ENCODE results near the gene PIPOX. TPM values are rescaled to one million over a fixed set of nuclear protein-coding genes. Genes with fewer than 3 reads are reported as not detected.

Gene PIPOX
- total and polyA plus RNA-seq, 2 donors from 2014 or later, result 2.8 to 78.0 TPM

GRCh38 chr17:29093090-29093871 is 50.3 kb downstream of the PIPOX start:
- intact Hi-C loops (cut with DNase I), result no loop called here
- Histone ChIP-seq H3K27ac (ENCODE audit: low read depth in 2 of 2, low read length in 2 of 2) (no peak overlapping the region), H3K9me3 (ENCODE audit: control insufficient read depth in 2 of 3, insufficient read depth in 1 of 3, low read length in 3 of 3) (no peaks in the 10 kb centered on the region), H3K9ac (ENCODE audit: low read length in 3 of 3) (no peak overlapping the region), H3K4me3 (ENCODE audit: low read length in 3 of 3) (no peak overlapping the region), H3K36me3 (ENCODE audit: control insufficient read depth in 2 of 3, insufficient read depth in 3 of 3, low read length in 3 of 3) (peaks cover 0 to 84% (median 38%) of the 10 kb centered on the region in 3 donors), H3K4me1 (ENCODE audit: control insufficient read depth in 2 of 3, insufficient read depth in 2 of 3, low read depth in 1 of 3, low read length in 3 of 3) (no peaks in the 10 kb centered on the region), H3K27me3 (ENCODE audit: control insufficient read depth, insufficient read depth, low read length) (no peaks in the 10 kb centered on the region)
- no peak for DNase-seq
- FAIRE-seq, result no peak
- TF ChIP-seq CTCF (IDR thresholded peaks at IDR 0.05; ENCODE audit: borderline replicate concordance, extremely low read depth, insufficient read depth), result no peak

GRCh38 chr17:29094101-29094708 is 51.3 kb downstream of the PIPOX start:
- no peak overlapping the region for H3K27ac ChIP-seq (ENCODE audit: low read depth in 2 of 2, low read length in 2 of 2)
- H3K27me3 ChIP-seq (ENCODE audit: control insufficient read depth, insufficient read depth, low read length), result no peaks in the 10 kb centered on the region
- no peaks in the 10 kb centered on the region for H3K9me3 ChIP-seq (ENCODE audit: control insufficient read depth in 2 of 3, insufficient read depth in 1 of 3, low read length in 3 of 3)
- intact Hi-C loops (cut with DNase I), result no loop called here
- H3K4me3 ChIP-seq (ENCODE audit: low read length in 3 of 3), result no peak overlapping the region
- no peaks in the 10 kb centered on the region for H3K4me1 ChIP-seq (ENCODE audit: control insufficient read depth in 2 of 3, insufficient read depth in 2 of 3, low read depth in 1 of 3, low read length in 3 of 3)
- no peak overlapping the region for H3K9ac ChIP-seq (ENCODE audit: low read length in 3 of 3)
- DNase-seq, result no peak
- no peak for TF ChIP-seq CTCF (IDR thresholded peaks at IDR 0.05; ENCODE audit: borderline replicate concordance, extremely low read depth, insufficient read depth)
- no peak for FAIRE-seq
- H3K36me3 ChIP-seq (ENCODE audit: control insufficient read depth in 2 of 3, insufficient read depth in 3 of 3, low read length in 3 of 3), result peaks cover 0 to 88% (median 37%) of the 10 kb centered on the region in 3 donors

DNA sequence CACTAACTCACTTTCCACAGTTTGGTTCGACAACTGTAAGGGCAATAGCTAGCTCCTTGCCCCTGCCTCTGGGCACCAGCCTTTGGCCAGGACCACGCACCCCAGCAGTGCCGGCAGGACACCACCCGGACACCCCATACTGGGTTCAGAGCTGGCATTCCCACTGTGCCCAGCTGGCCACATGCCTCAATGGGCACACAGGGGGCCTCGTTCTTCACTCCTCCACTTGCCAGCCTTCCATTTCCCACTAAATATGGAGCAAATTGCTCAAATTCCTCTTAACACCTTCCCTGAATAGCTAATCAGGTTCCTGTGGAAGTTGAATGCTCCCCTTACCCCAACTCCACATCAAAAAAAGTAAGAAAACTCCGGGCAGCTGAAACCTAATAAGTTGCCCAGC is 52.5 kb downstream of the PIPOX start:
- FAIRE-seq (no peak), DNase-seq (no peak)
- no peak for TF ChIP-seq CTCF (IDR thresholded peaks at IDR 0.05; ENCODE audit: borderline replicate concordance, extremely low read depth, insufficient read depth)
- Histone ChIP-seq H3K36me3 (ENCODE audit: control insufficient read depth in 2 of 3, insufficient read depth in 3 of 3, low read length in 3 of 3) (peaks cover 0 to 81% (median 35%) of the 10 kb centered on the region in 3 donors), H3K9me3 (ENCODE audit: control insufficient read depth in 2 of 3, insufficient read depth in 1 of 3, low read length in 3 of 3) (no peaks in the 10 kb centered on the region), H3K27ac (ENCODE audit: low read depth in 2 of 2, low read length in 2 of 2) (no peak overlapping the region), H3K27me3 (ENCODE audit: control insufficient read depth, insufficient read depth, low read length) (no peaks in the 10 kb centered on the region), H3K9ac (ENCODE audit: low read length in 3 of 3) (no peak overlapping the region), H3K4me3 (ENCODE audit: low read length in 3 of 3) (no peak overlapping the region), H3K4me1 (ENCODE audit: control insufficient read depth in 2 of 3, insufficient read depth in 2 of 3, low read depth in 1 of 3, low read length in 3 of 3) (no peaks in the 10 kb centered on the region)
- intact Hi-C loops (cut with DNase I), result no loop called here

Data from kidney (tissue), 14 donors.